ENCODE results near the gene MYO1B.

The MYO1B gene

GRCh38 chr2:191217580-191217979 lies 27.6 kb upstream of the MYO1B start:
- TF ChIP-seq, protein P1, sequence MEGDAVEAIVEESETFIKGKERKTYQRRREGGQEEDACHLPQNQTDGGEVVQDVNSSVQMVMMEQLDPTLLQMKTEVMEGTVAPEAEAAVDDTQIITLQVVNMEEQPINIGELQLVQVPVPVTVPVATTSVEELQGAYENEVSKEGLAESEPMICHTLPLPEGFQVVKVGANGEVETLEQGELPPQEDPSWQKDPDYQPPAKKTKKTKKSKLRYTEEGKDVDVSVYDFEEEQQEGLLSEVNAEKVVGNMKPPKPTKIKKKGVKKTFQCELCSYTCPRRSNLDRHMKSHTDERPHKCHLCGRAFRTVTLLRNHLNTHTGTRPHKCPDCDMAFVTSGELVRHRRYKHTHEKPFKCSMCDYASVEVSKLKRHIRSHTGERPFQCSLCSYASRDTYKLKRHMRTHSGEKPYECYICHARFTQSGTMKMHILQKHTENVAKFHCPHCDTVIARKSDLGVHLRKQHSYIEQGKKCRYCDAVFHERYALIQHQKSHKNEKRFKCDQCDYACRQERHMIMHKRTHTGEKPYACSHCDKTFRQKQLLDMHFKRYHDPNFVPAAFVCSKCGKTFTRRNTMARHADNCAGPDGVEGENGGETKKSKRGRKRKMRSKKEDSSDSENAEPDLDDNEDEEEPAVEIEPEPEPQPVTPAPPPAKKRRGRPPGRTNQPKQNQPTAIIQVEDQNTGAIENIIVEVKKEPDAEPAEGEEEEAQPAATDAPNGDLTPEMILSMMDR (IDR thresholded peaks at IDR 0.05), result no peak
- TF ChIP-seq ZFX (IDR thresholded peaks at IDR 0.05; ENCODE audit: borderline replicate concordance), result no peak
- H3K27ac ChIP-seq, result no peak overlapping the region

GRCh38 chr2:191218292-191218898 lies 26.8 kb upstream of the MYO1B start:
- TF ChIP-seq, protein P1 (IDR thresholded peaks at IDR 0.05), result peak; percentile 74
- no peak for TF ChIP-seq ZFX (IDR thresholded peaks at IDR 0.05; ENCODE audit: borderline replicate concordance)
- H3K27ac ChIP-seq, result peak overlapping the region; percentile 65

DNA sequence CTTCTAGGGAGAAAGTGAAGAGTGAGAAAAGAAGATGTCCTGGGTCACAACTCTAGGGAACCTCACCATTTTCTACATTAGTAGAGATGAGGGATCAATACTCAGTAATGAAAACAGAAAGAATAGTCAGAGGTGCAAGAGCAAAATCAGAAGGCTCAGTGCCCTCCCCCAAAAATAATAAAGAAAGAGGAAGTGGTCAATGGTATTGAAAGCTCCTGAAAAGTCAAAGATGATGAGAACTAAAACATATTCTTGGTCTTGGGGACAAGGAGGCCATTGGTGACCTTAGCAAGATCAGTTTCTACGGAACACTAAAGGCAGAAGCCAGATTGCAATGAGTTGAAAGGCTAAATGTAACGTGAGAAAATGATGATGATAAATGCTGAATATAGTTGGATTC lies 24.5 kb upstream of the MYO1B start:
- H3K27ac ChIP-seq, result no peak overlapping the region
- TF ChIP-seq, protein P1 (IDR thresholded peaks at IDR 0.05), result no peak
- no peak for TF ChIP-seq ZFX (IDR thresholded peaks at IDR 0.05; ENCODE audit: borderline replicate concordance)

- TF ChIP-seq, protein P1 (IDR thresholded peaks at IDR 0.05), result no peak
- TF ChIP-seq ZFX (IDR thresholded peaks at IDR 0.05; ENCODE audit: borderline replicate concordance), result no peak
- H3K27ac ChIP-seq, result no peak overlapping the region
These were observed 23.5 kb upstream of the MYO1B start for GRCh38 chr2:191221666-191222065.

- TF ChIP-seq ZFX (IDR thresholded peaks at IDR 0.05; ENCODE audit: borderline replicate concordance), result no peak
- TF ChIP-seq, protein P1 (IDR thresholded peaks at IDR 0.05), result no peak
- no peak overlapping the region for H3K27ac ChIP-seq
These were observed 22.7 kb upstream of the MYO1B start for GRCh38 chr2:191222507-191222906.

DNA sequence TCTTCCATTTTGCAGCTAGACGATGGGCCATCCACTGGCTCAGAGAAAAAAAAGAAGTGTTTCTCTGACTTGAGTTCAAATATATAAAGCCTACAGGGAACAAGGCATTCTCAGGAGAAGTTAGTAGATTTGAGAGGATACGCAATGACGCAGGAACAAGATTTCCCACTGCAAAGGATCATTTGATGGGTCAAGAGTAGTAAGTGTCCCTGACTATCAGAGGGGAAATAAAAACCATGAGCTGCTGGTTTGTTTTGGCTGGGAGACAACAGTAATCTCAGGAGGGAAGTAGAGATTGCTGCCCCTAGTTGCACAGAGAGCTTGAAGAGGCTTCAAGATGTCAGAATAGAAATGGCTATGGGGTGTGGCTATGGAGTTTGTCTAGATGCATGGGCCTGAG lies 22.3 kb upstream of the MYO1B start:
- TF ChIP-seq, protein P1 (IDR thresholded peaks at IDR 0.05), result no peak
- TF ChIP-seq ZFX (IDR thresholded peaks at IDR 0.05; ENCODE audit: borderline replicate concordance), result no peak
- no peak overlapping the region for H3K27ac ChIP-seq

- H3K27ac ChIP-seq, result no peak overlapping the region
- TF ChIP-seq ZFX (IDR thresholded peaks at IDR 0.05; ENCODE audit: borderline replicate concordance), result no peak
- TF ChIP-seq, protein P1 (IDR thresholded peaks at IDR 0.05), result no peak
These were observed 20.1 kb upstream of the MYO1B start for GRCh38 chr2:191225126-191225525.

Measured in 22Rv1 (cell line).